HepG2 (cell line): ENCODE measurements around the gene KCNAB2. TPM values are rescaled to one million over a fixed set of nuclear protein-coding genes. Genes with fewer than 3 reads are reported as not detected.

Experiments
- AGO1 ChIP-seq: fragments of 200-400 bp; formaldehyde crosslinking; IDR thresholded peaks from 2 replicates; pipeline ENCODE4 v1.6.1; 2017; ENCODE audit warnings: mild to moderate bottlenecking, low read depth, low read length, moderate library complexity; ENCODE audit not compliant: poor library complexity, severe bottlenecking
- ATRX ChIP-seq: sonication (generic); formaldehyde crosslinking; IDR thresholded peaks from 2 replicates; pipeline ENCODE4 v1.4.0; 2020; ENCODE audit warnings: missing genetic modification reagents, borderline replicate concordance
- BCL6 ChIP-seq: IDR thresholded peaks from 2 replicates; pipeline ENCODE4 v1.6.1; 2016; ENCODE audit warnings: missing genetic modification reagents, missing compliant biosample characterization
- BORCS8-MEF2B ChIP-seq: sonication (generic); formaldehyde crosslinking; IDR thresholded peaks from 2 replicates; pipeline ENCODE4 v1.8.0; 2022; ENCODE audit warnings: mild to moderate bottlenecking, missing genetic modification reagents
- CCAR2 ChIP-seq: fragments of 200-400 bp; formaldehyde crosslinking; optimal IDR thresholded peaks from 2 replicates; pipeline ENCODE3; 2018; ENCODE audit warnings: low read depth, mild to moderate bottlenecking, low read length, moderate library complexity
- ELF3 ChIP-seq: IDR thresholded peaks from 2 replicates; pipeline ENCODE4 v1.6.1; 2016; ENCODE audit warnings: missing genetic modification reagents, missing compliant biosample characterization
- ERF ChIP-seq: IDR thresholded peaks from 2 replicates; pipeline ENCODE4 v1.6.1; 2018; ENCODE audit warnings: missing biosample characterization, missing genetic modification reagents
- HHEX ChIP-seq: IDR thresholded peaks from 2 replicates; pipeline ENCODE4 v1.6.1; 2016; ENCODE audit warnings: control low read depth
- KLF16 ChIP-seq, 2 experiments: sonication (generic) in 1 of 2; formaldehyde crosslinking in 1 of 2; IDR thresholded peaks; 2 replicates each; pipeline versions ENCODE4 v1.6.1 to v1.8.0; 2016 to 2023; ENCODE audit warnings: missing genetic modification reagents in 2 of 2, missing compliant biosample characterization in 1 of 2
- KMT2A ChIP-seq: sonication (generic); formaldehyde crosslinking; IDR thresholded peaks from 2 replicates; pipeline ENCODE4 v1.4.0; 2020; ENCODE audit warnings: missing genetic modification reagents
- KMT2B ChIP-seq: IDR thresholded peaks from 2 replicates; pipeline ENCODE4 v1.6.1; 2016; ENCODE audit warnings: missing genetic modification reagents, missing compliant biosample characterization
- POLR2AphosphoS5 ChIP-seq: IDR thresholded peaks from 2 replicates; pipeline ENCODE4 v1.6.1; 2012; ENCODE audit warnings: low read depth, low read length
- SATB2 ChIP-seq: sonication (generic); formaldehyde crosslinking; IDR thresholded peaks from 2 replicates; pipeline ENCODE4 v1.5.0; 2020; ENCODE audit warnings: missing genetic modification reagents
- SMAD1 ChIP-seq: sonication (generic); formaldehyde crosslinking; IDR thresholded peaks from 2 replicates; pipeline ENCODE4 v1.4.0; 2020; ENCODE audit warnings: missing genetic modification reagents, low read depth, mild to moderate bottlenecking, borderline replicate concordance
- SP140L ChIP-seq: sonication (generic); formaldehyde crosslinking; IDR thresholded peaks from 2 replicates; pipeline ENCODE4 v1.4.0; 2020; ENCODE audit warnings: missing genetic modification reagents, borderline replicate concordance
- TBL1XR1 ChIP-seq: fragments of 150-350 bp; IDR thresholded peaks from 2 replicates; pipeline ENCODE4 v1.6.1; 2014; ENCODE audit warnings: borderline replicate concordance, low read length; ENCODE audit not compliant: partially characterized antibody
- ZFP37 ChIP-seq: sonication (generic); formaldehyde crosslinking; IDR thresholded peaks from 2 replicates; pipeline ENCODE4 v1.4.0; 2020; ENCODE audit warnings: missing genetic modification reagents, borderline replicate concordance
- ZMYM2 ChIP-seq: sonication (generic); formaldehyde crosslinking; IDR thresholded peaks from 2 replicates; pipeline ENCODE4 v1.8.0; 2022; ENCODE audit warnings: mild to moderate bottlenecking, missing genetic modification reagents
- ZNF260 ChIP-seq: sonication (generic); formaldehyde crosslinking; IDR thresholded peaks from 2 replicates; pipeline ENCODE4 v1.4.0; 2020; ENCODE audit warnings: missing genetic modification reagents, low read depth, mild to moderate bottlenecking, borderline replicate concordance
- ZNF354B ChIP-seq: sonication (generic); formaldehyde crosslinking; IDR thresholded peaks from 2 replicates; pipeline ENCODE4 v1.8.0; 2022; ENCODE audit warnings: mild to moderate bottlenecking, missing genetic modification reagents
- ZNF383 ChIP-seq: sonication (generic); formaldehyde crosslinking; IDR thresholded peaks from 2 replicates; pipeline ENCODE4 v1.4.0; 2020; ENCODE audit warnings: missing genetic modification reagents, mild to moderate bottlenecking, borderline replicate concordance
- ZNF550 ChIP-seq: sonication (generic); formaldehyde crosslinking; IDR thresholded peaks from 2 replicates; pipeline ENCODE4 v1.4.0; 2020; ENCODE audit warnings: mild to moderate bottlenecking, missing genetic modification reagents, borderline replicate concordance
- ZNF713 ChIP-seq: sonication (generic); formaldehyde crosslinking; IDR thresholded peaks from 2 replicates; pipeline ENCODE4 v1.4.0; 2020; ENCODE audit warnings: mild to moderate bottlenecking, missing genetic modification reagents
- ZNF781 ChIP-seq: sonication (generic); formaldehyde crosslinking; IDR thresholded peaks from 2 replicates; pipeline ENCODE4 v1.5.1; 2020; ENCODE audit warnings: borderline replicate concordance, mild to moderate bottlenecking, missing genetic modification reagents; ENCODE audit errors: not compliant biosample characterization
- polyA plus RNA-seq, 8 experiments: library from polyadenylated mRNA; depleted of rRNA in 3 of 8; stranded (reverse) in 7 of 8; unstranded in 1 of 8; fragments of >200 nt; fragmentation: Illumina TruSeq in 4 of 8; extraction: Trizol in 4 of 8; gene quantifications; 2 replicates each; pipeline versions ENCODE4 v1.2.1 to v1.2.3, GENCODE V29; 2011 to 2016; ENCODE audit warnings: low read depth in 4 of 8, missing spikeins in 1 of 8, mixed read lengths in 1 of 8; ENCODE audit not compliant: insufficient read depth in 1 of 8
- total RNA-seq, 5 experiments: library from RNA; depleted of rRNA; stranded (reverse); fragments of >200 nt; fragmentation: Illumina TruSeq; extraction: Trizol; gene quantifications; 2 replicates each; pipeline ENCODE4 v1.2.3, GENCODE V29; 2016; ENCODE audit warnings: low read depth in 1 of 5
- TF ChIP-seq, protein P1 (sequence below): sonication (generic); formaldehyde crosslinking; IDR thresholded peaks from 2 replicates; pipeline ENCODE4 v1.8.0; 2022; ENCODE audit warnings: missing genetic modification reagents, mild to moderate bottlenecking, inconsistent platforms, borderline replicate concordance
- TF ChIP-seq, protein P2 (sequence below): fragments of 450-650 bp; IDR thresholded peaks from 2 replicates; pipeline ENCODE4 v1.6.1; 2017
- TF ChIP-seq, protein P3 (sequence below): sonication (generic); formaldehyde crosslinking; IDR thresholded peaks from 2 replicates; pipeline ENCODE4 v1.5.0; 2020; ENCODE audit warnings: missing genetic modification reagents

KCNAB2 gene
- total and polyA plus RNA-seq, 2 of the 13 experiments (the other 11 are each of a cell fraction or from before 2014, with no cell fraction given) = 6.2 to 8.8 TPM

DNA sequence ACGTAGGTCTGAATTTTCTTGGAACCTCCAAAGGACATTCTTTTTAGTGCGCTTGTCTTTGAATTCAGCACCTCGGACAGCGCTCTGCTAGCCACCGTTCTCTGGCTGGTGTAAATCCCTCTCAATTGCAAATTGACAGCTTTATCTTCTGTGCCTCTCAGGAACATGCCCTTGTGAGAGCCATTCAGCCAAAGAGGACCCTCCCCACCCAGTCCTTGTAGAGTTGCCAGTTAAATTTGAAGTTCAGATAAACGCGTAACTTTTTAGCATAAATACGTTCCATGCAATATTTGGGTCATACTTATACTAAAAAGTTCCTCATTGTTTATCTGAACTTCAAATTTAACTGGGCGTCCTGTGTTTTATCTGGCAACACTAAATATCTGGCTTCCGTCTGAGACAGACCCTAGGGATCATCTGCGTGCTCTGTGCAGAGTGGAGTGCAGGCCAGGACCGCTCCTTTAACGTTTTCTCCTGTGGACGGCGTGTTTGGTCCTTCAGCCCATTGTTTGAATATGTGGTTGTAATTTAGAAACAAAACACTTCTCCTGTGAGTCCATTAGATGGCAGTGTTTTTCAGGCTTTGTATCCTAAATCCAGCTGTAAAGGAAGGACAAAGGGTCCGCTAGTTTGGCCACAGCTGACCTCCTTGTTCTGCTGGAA lies 7.0 kb downstream of the KCNAB2 start (continued):
- TF ChIP-seq, protein P1, sequence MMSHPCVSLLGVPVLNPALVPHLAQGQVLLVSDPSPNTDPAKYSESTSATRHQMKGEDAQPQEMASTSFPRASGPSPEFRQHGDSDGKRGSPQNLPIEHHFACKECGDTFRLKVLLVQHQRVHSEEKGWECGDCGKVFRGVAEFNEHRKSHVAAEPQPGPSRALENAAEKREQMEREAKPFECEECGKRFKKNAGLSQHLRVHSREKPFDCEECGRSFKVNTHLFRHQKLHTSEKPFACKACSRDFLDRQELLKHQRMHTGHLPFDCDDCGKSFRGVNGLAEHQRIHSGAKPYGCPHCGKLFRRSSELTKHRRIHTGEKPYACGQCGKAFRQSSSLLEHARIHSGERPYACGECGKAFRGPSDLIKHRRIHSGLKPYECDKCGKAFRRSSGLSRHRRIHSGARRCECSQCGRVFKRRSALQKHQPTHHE = no peak
- no peak for TF ChIP-seq CCAR2
- no peak for TF ChIP-seq ZNF550
- peak in 1 of 2 experiments; percentile 81; a peak in 2 of 4 replicates for TF ChIP-seq KLF16 (CRISPR knock-in tag; IDR thresholded peaks at IDR 0.05)
- TF ChIP-seq ERF (CRISPR knock-in tag) = peak; percentile 70; the same call in 1 of the 2 replicates
- 0 out of 2 replicates have a peak, but pooled peaks have one; percentile 72 for TF ChIP-seq SATB2 (CRISPR knock-in tag)
- TF ChIP-seq, protein P2, sequence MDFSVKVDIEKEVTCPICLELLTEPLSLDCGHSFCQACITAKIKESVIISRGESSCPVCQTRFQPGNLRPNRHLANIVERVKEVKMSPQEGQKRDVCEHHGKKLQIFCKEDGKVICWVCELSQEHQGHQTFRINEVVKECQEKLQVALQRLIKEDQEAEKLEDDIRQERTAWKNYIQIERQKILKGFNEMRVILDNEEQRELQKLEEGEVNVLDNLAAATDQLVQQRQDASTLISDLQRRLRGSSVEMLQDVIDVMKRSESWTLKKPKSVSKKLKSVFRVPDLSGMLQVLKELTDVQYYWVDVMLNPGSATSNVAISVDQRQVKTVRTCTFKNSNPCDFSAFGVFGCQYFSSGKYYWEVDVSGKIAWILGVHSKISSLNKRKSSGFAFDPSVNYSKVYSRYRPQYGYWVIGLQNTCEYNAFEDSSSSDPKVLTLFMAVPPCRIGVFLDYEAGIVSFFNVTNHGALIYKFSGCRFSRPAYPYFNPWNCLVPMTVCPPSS = no peak
- TF ChIP-seq KMT2B (CRISPR knock-in tag) = peak; percentile 51; the same call in 1 of the 2 replicates
- TF ChIP-seq HHEX = no peak
- TF ChIP-seq, protein P3, sequence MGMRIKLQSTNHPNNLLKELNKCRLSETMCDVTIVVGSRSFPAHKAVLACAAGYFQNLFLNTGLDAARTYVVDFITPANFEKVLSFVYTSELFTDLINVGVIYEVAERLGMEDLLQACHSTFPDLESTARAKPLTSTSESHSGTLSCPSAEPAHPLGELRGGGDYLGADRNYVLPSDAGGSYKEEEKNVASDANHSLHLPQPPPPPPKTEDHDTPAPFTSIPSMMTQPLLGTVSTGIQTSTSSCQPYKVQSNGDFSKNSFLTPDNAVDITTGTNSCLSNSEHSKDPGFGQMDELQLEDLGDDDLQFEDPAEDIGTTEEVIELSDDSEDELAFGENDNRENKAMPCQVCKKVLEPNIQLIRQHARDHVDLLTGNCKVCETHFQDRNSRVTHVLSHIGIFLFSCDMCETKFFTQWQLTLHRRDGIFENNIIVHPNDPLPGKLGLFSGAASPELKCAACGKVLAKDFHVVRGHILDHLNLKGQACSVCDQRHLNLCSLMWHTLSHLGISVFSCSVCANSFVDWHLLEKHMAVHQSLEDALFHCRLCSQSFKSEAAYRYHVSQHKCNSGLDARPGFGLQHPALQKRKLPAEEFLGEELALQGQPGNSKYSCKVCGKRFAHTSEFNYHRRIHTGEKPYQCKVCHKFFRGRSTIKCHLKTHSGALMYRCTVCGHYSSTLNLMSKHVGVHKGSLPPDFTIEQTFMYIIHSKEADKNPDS = no peak
- peak; percentile 86; the same call in 1 of the 2 replicates for TF ChIP-seq SP140L (CRISPR knock-in tag)
- TF ChIP-seq ZFP37 (CRISPR knock-in tag) = peak; percentile 84; the same call in 1 of the 2 replicates
- no peak for TF ChIP-seq ZNF713 (CRISPR knock-in tag)
- TF ChIP-seq KMT2A = no peak
- TF ChIP-seq ZNF260 (CRISPR knock-in tag) = no peak
- no peak for TF ChIP-seq ATRX
- no peak for TF ChIP-seq ZNF781 (CRISPR knock-in tag)
- TF ChIP-seq ELF3 = 0 out of 2 replicates have a peak, but pooled peaks have one; percentile 25
- TF ChIP-seq ZNF354B = no peak
- TF ChIP-seq SMAD1 (CRISPR knock-in tag) = no peak
- TF ChIP-seq ZMYM2 = no peak
- no peak for TF ChIP-seq TBL1XR1
- no peak for TF ChIP-seq POLR2AphosphoS5
- no peak for TF ChIP-seq BCL6 (CRISPR knock-in tag)
- TF ChIP-seq ZNF383 (CRISPR knock-in tag) = no peak
- TF ChIP-seq AGO1 = no peak
- peak; percentile 72 for TF ChIP-seq BORCS8-MEF2B
